Astrocyte (in vitro differentiated cells and primary cell): Measurements from ENCODE around the gene FAM83C. TPM values are rescaled to one million over a fixed set of nuclear protein-coding genes. Genes with fewer than 3 reads are reported as not detected.
"Not testable (repeated sequence)": the region's sequence is repeated elsewhere in the genome, so short reads cannot be mapped to it uniquely, and the experiment has no call there.

ENCODE experiments used
- DNase-seq: peaks from one replicate; pipeline ENCODE4 v3.0.0-alpha.2; 2010; ENCODE audit warnings: low read depth
- FAIRE-seq: peaks from 2 replicates; lab custom pipeline; 2011; peaks lifted over from hg19 to GRCh38; lab: Jason Lieb, UNC
- H2AFZ ChIP-seq: 2 replicates; pipeline ENCODE4 v1.6.0; 2012; ENCODE audit warnings: low read depth, low read length, inconsistent platforms
- H3K27ac ChIP-seq: 2 replicates; pipeline ENCODE4 v1.5.1; 2011; ENCODE audit warnings: low read depth, low read length, inconsistent platforms
- H3K27me3 ChIP-seq: 2 replicates; pipeline ENCODE4 v1.6.0; 2011; ENCODE audit warnings: low read length, inconsistent platforms; ENCODE audit not compliant: insufficient read depth
- H3K36me3 ChIP-seq: 2 replicates; pipeline ENCODE4 v1.5.1; 2011; ENCODE audit warnings: low read length, inconsistent platforms; ENCODE audit not compliant: insufficient read depth
- H3K4me1 ChIP-seq: 2 replicates; pipeline ENCODE4 v1.5.1; 2011; ENCODE audit warnings: low read length, inconsistent platforms; ENCODE audit not compliant: insufficient read depth
- H3K4me2 ChIP-seq: 2 replicates; pipeline ENCODE4 v1.6.0; 2012; ENCODE audit warnings: low read length, inconsistent platforms
- H3K4me3 ChIP-seq: 2 replicates; pipeline ENCODE4 v1.5.1; 2011; ENCODE audit warnings: low read depth, mild to moderate bottlenecking, low read length, inconsistent platforms; ENCODE audit not compliant: insufficient read depth
- H3K79me2 ChIP-seq: 2 replicates; pipeline ENCODE4 v1.6.0; 2012; ENCODE audit warnings: mild to moderate bottlenecking, low read length, inconsistent platforms; ENCODE audit not compliant: insufficient read depth
- H3K9ac ChIP-seq: 2 replicates; pipeline ENCODE4 v1.6.0; 2012; ENCODE audit warnings: mild to moderate bottlenecking, low read length, inconsistent platforms
- H3K9me3 ChIP-seq: 2 replicates; pipeline ENCODE4 v1.5.1; 2012; ENCODE audit warnings: low read depth, mild to moderate bottlenecking, low read length, inconsistent platforms; ENCODE audit not compliant: insufficient read depth
- H4K20me1 ChIP-seq: 2 replicates; pipeline ENCODE4 v1.6.0; 2012; ENCODE audit warnings: low read length, inconsistent platforms; ENCODE audit not compliant: insufficient read depth
- H3K27ac Mint-ChIP-seq: one replicate; pipeline ENCODE4 v1.8.0; 2021; ENCODE audit warnings: mild to moderate bottlenecking, mixed read lengths; ENCODE audit not compliant: unreplicated experiment
- H3K27me3 Mint-ChIP-seq: one replicate; pipeline ENCODE4 v1.8.0; 2021; ENCODE audit warnings: low read depth, mixed read lengths; ENCODE audit not compliant: unreplicated experiment
- H3K36me3 Mint-ChIP-seq: one replicate; pipeline ENCODE4 v1.8.0; 2021; ENCODE audit warnings: low read depth, mixed read lengths; ENCODE audit not compliant: unreplicated experiment
- H3K4me1 Mint-ChIP-seq: one replicate; pipeline ENCODE4 v1.8.0; 2021; ENCODE audit warnings: low read depth, mixed read lengths; ENCODE audit not compliant: unreplicated experiment
- H3K4me3 Mint-ChIP-seq: one replicate; pipeline ENCODE4 v1.8.0; 2021; ENCODE audit warnings: mild to moderate bottlenecking, moderate library complexity, mixed read lengths; ENCODE audit not compliant: unreplicated experiment
- H3K9me3 Mint-ChIP-seq: one replicate; pipeline ENCODE4 v1.8.0; 2021; ENCODE audit warnings: mild to moderate bottlenecking, mixed read lengths; ENCODE audit not compliant: unreplicated experiment
- CTCF ChIP-seq: IDR thresholded peaks from 2 replicates; pipeline ENCODE4 v1.5.1; 2011; ENCODE audit warnings: low read depth, mild to moderate bottlenecking, inconsistent platforms, low read length, moderate library complexity; ENCODE audit not compliant: insufficient read depth
- EZH2 ChIP-seq: IDR thresholded peaks from 2 replicates; pipeline ENCODE4 v1.6.1; 2012; ENCODE audit warnings: mild to moderate bottlenecking, low read length, inconsistent platforms; ENCODE audit not compliant: insufficient read depth
- total RNA-seq: library from RNA; stranded (reverse); gene quantifications from 2 replicates; pipeline ENCODE4 v1.2.1, GENCODE V29; 2021

The FAM83C gene
- total RNA-seq, 1 donor from 2014 or later: not detected

DNA sequence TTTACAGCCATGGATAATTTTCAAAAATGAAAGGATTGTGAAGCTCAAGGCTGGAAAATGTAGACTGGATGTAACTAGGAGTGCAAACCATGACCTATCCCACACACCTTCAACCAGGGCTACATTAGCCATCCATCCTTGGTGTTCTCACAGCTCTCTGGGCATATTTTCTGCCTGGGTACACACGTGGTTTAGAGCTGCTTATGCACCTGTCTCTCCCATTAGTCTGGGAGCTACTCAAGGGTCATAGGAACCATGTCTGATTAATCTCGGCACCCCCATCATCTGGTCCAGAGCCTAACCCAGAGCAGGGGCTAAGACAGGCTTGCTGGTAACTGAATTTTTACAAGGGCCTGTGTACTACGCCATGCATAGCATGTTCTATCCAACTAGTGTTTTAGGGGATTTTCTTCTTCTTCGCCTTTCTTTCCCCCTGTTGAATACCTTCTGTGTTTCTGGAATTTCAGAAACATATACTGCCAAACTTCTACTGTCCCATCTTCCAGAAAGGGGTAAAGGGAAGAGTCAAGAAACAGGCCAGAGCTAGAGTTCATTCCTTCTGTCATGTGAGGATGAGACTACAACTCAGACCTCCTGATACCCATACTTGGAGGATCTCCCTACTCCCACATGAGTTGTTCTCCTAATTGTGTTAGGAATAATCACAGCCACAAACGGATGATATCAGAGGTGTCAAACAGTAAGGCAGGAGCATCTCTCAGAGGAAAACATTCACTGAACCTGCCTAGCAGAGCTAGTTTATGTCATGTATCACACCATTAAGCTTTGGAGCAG, 25.4 kb upstream of the FAM83C start:
- H3K9me3 Mint-ChIP-seq: no peaks in the 10 kb centered on the region
- Histone ChIP-seq H3K27ac (peak overlapping the region; percentile 97), H3K4me2 (peak overlapping the region; percentile 75), H3K4me3 (no peak overlapping the region), H3K36me3 (no peaks in the 10 kb centered on the region), H4K20me1 (no peaks in the 10 kb centered on the region), H3K4me1 (peaks cover 73% of the 10 kb centered on the region), H2AFZ (no peak overlapping the region), H3K79me2 (peaks cover 5% of the 10 kb centered on the region), H3K9ac (peak overlapping the region; percentile 80), H3K27me3 (no peaks in the 10 kb centered on the region), H3K9me3 (no peaks in the 10 kb centered on the region)
- H3K27me3 Mint-ChIP-seq: no peaks in the 10 kb centered on the region
- FAIRE-seq: no peak
- peak overlapping the region; percentile 27 for H3K4me3 Mint-ChIP-seq
- TF ChIP-seq EZH2 (no peak), CTCF (no peak)
- no peak for DNase-seq
- H3K4me1 Mint-ChIP-seq: peaks cover 66% of the 10 kb centered on the region
- peaks cover 5% of the 10 kb centered on the region for H3K36me3 Mint-ChIP-seq
- peak overlapping the region; percentile 96 for H3K27ac Mint-ChIP-seq

DNA sequence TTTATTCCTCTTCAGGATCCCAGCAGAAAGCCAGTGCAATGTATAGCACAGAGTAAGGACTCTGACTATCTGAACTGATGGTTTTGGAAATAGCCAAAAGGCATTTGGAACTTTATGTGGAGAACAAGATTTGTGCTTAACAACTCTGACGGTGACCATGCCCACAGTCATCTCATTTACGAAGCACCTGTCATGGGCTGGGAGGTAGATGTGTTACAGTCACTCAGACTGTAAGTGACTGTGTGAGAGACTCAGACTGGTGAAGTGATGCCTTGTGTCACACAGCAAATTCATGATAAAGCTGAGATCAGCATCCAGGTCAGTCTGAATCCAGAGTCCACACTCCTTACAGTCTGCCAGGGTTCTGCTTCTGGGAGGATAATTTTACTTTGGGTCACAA, 23.9 kb upstream of the FAM83C start:
- DNase-seq: no peak
- Mint-ChIP-seq H3K4me3 (no peak overlapping the region), H3K36me3 (peaks cover 5% of the 10 kb centered on the region), H3K4me1 (peaks cover 73% of the 10 kb centered on the region), H3K27ac (peak overlapping the region; percentile 81), H3K27me3 (no peaks in the 10 kb centered on the region), H3K9me3 (no peaks in the 10 kb centered on the region)
- Histone ChIP-seq H3K27me3 (no peaks in the 10 kb centered on the region), H3K9me3 (no peaks in the 10 kb centered on the region), H3K79me2 (peaks cover 5% of the 10 kb centered on the region), H3K9ac (peak overlapping the region; percentile 64), H2AFZ (no peak overlapping the region), H3K4me3 (no peak overlapping the region), H3K27ac (peak overlapping the region; percentile 76), H3K36me3 (no peaks in the 10 kb centered on the region), H3K4me1 (peaks cover 78% of the 10 kb centered on the region), H4K20me1 (no peaks in the 10 kb centered on the region), H3K4me2 (no peak overlapping the region)
- TF ChIP-seq CTCF: no peak
- TF ChIP-seq EZH2: no peak
- no peak for FAIRE-seq

GRCh38 chr20:35315632-35316020, 23.4 kb upstream of the FAM83C start:
- H3K36me3 ChIP-seq, H3K27me3 ChIP-seq, DNase-seq, H3K9me3 ChIP-seq, H3K4me3 Mint-ChIP-seq, H3K79me2 ChIP-seq, H4K20me1 ChIP-seq, H3K4me3 ChIP-seq, H3K27me3 Mint-ChIP-seq, H3K4me2 ChIP-seq, H2AFZ ChIP-seq, H3K36me3 Mint-ChIP-seq, H3K9me3 Mint-ChIP-seq, FAIRE-seq: not testable (repeated sequence)
- Mint-ChIP-seq H3K27ac (peak overlapping the region; percentile 81), H3K4me1 (peaks cover 72% of the 10 kb centered on the region)
- H3K27ac ChIP-seq: peak overlapping the region; percentile 76
- H3K4me1 ChIP-seq: peaks cover 77% of the 10 kb centered on the region
- H3K9ac ChIP-seq: peak overlapping the region; percentile 64
